ENCODE data around the gene ADRA2C. TPM values are rescaled to one million over a fixed set of nuclear protein-coding genes. Genes with fewer than 3 reads are reported as not detected.
A peak's percentile ranks its signal among the peaks of the same experiment; 100 is the strongest.

Gene ADRA2C
- total and polyA plus RNA-seq, 2 of the 13 experiments (the other 11 are each of a cell fraction or from before 2014, with no cell fraction given) = 15.4 to 69.7 TPM

DNA sequence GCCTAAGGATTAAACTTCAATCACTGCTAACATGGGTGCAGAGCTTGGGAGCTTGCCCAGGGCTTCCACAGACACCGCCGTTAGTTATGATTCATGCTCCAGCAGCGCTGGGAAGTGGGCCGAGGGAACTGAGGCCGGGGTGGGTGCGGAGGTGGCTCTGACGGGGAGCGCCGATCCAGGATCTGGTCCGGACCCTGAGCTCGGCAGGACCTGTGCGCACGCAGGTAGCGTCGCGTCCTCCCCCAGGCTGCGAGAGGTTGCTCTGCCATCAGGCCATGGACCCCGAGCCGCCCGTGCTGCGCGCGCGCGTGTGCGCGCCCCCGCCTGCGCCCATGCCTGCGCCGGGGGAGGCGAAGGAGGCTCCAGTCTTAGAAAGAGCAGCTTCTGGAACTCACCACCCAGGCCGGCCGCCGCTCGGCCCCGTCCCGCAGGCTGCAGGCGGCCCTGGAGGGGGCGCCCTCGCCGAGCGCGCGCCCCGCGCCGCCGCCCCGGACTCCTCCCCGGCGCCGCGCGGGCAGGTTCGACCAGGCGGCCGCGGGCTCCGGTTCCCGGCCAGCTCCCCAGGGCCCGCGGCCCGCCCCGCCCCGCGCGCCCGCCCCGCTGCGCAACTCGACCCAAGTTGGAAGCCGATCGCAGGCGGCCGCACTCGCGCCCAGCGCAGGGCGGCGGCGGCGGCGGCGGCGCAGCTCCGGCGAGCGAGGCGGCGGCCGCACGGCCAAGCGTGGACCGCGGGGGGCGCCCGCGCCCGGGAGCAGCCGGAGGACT is 732 bp upstream of the ADRA2C start (continued):
- TF ChIP-seq, protein P1, sequence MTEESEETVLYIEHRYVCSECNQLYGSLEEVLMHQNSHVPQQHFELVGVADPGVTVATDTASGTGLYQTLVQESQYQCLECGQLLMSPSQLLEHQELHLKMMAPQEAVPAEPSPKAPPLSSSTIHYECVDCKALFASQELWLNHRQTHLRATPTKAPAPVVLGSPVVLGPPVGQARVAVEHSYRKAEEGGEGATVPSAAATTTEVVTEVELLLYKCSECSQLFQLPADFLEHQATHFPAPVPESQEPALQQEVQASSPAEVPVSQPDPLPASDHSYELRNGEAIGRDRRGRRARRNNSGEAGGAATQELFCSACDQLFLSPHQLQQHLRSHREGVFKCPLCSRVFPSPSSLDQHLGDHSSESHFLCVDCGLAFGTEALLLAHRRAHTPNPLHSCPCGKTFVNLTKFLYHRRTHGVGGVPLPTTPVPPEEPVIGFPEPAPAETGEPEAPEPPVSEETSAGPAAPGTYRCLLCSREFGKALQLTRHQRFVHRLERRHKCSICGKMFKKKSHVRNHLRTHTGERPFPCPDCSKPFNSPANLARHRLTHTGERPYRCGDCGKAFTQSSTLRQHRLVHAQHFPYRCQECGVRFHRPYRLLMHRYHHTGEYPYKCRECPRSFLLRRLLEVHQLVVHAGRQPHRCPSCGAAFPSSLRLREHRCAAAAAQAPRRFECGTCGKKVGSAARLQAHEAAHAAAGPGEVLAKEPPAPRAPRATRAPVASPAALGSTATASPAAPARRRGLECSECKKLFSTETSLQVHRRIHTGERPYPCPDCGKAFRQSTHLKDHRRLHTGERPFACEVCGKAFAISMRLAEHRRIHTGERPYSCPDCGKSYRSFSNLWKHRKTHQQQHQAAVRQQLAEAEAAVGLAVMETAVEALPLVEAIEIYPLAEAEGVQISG (CRISPR knock-in tag; IDR thresholded peaks at IDR 0.05) = peak; percentile 28; the same call in 1 of the 2 replicates
- TF ChIP-seq PAX8 (CRISPR knock-in tag; IDR thresholded peaks at IDR 0.05; ENCODE audit: borderline replicate concordance) (no peak), ZNF75D (CRISPR knock-in tag; IDR thresholded peaks at IDR 0.05; ENCODE audit: borderline replicate concordance) (no peak), PPARG (CRISPR knock-in tag; conservative IDR thresholded peaks at IDR 0.05) (no peak), ZNF124 (CRISPR knock-in tag; IDR thresholded peaks at IDR 0.05) (no peak), TAF15 (IDR thresholded peaks at IDR 0.05; ENCODE audit: low read depth, low read length, poor library complexity, severe bottlenecking) (no peak), JDP2 (CRISPR knock-in tag; IDR thresholded peaks at IDR 0.05; ENCODE audit: borderline replicate concordance) (no peak), HES4 (CRISPR knock-in tag; IDR thresholded peaks at IDR 0.05; ENCODE audit: borderline replicate concordance) (no peak)
- TF ChIP-seq, protein P2, sequence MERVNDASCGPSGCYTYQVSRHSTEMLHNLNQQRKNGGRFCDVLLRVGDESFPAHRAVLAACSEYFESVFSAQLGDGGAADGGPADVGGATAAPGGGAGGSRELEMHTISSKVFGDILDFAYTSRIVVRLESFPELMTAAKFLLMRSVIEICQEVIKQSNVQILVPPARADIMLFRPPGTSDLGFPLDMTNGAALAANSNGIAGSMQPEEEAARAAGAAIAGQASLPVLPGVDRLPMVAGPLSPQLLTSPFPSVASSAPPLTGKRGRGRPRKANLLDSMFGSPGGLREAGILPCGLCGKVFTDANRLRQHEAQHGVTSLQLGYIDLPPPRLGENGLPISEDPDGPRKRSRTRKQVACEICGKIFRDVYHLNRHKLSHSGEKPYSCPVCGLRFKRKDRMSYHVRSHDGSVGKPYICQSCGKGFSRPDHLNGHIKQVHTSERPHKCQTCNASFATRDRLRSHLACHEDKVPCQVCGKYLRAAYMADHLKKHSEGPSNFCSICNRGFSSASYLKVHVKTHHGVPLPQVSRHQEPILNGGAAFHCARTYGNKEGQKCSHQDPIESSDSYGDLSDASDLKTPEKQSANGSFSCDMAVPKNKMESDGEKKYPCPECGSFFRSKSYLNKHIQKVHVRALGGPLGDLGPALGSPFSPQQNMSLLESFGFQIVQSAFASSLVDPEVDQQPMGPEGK (CRISPR knock-in tag; IDR thresholded peaks at IDR 0.05) = 0 out of 2 replicates have a peak, but pooled peaks have one; percentile 35
- TF ChIP-seq, protein P3, sequence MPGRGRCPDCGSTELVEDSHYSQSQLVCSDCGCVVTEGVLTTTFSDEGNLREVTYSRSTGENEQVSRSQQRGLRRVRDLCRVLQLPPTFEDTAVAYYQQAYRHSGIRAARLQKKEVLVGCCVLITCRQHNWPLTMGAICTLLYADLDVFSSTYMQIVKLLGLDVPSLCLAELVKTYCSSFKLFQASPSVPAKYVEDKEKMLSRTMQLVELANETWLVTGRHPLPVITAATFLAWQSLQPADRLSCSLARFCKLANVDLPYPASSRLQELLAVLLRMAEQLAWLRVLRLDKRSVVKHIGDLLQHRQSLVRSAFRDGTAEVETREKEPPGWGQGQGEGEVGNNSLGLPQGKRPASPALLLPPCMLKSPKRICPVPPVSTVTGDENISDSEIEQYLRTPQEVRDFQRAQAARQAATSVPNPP (CRISPR knock-in tag; IDR thresholded peaks at IDR 0.05) = no peak
- TF ChIP-seq, protein P4, sequence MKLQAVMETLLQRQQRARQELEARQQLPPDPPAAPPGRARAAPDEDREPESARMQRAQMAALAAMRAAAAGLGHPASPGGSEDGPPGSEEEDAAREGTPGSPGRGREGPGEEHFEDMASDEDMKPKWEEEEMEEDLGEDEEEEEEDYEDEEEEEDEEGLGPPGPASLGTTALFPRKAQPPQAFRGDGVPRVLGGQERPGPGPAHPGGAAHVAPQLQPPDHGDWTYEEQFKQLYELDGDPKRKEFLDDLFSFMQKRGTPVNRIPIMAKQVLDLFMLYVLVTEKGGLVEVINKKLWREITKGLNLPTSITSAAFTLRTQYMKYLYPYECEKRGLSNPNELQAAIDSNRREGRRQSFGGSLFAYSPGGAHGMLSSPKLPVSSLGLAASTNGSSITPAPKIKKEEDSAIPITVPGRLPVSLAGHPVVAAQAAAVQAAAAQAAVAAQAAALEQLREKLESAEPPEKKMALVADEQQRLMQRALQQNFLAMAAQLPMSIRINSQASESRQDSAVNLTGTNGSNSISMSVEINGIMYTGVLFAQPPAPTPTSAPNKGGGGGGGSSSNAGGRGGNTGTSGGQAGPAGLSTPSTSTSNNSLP (IDR thresholded peaks at IDR 0.05; ENCODE audit: low read depth, low read length) = no peak
- TF ChIP-seq, protein P5, sequence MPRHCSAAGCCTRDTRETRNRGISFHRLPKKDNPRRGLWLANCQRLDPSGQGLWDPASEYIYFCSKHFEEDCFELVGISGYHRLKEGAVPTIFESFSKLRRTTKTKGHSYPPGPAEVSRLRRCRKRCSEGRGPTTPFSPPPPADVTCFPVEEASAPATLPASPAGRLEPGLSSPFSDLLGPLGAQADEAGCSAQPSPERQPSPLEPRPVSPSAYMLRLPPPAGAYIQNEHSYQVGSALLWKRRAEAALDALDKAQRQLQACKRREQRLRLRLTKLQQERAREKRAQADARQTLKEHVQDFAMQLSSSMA (CRISPR knock-in tag; IDR thresholded peaks at IDR 0.05) = peak; percentile 67; the same call in 1 of the 2 replicates
- TF ChIP-seq, protein P6, sequence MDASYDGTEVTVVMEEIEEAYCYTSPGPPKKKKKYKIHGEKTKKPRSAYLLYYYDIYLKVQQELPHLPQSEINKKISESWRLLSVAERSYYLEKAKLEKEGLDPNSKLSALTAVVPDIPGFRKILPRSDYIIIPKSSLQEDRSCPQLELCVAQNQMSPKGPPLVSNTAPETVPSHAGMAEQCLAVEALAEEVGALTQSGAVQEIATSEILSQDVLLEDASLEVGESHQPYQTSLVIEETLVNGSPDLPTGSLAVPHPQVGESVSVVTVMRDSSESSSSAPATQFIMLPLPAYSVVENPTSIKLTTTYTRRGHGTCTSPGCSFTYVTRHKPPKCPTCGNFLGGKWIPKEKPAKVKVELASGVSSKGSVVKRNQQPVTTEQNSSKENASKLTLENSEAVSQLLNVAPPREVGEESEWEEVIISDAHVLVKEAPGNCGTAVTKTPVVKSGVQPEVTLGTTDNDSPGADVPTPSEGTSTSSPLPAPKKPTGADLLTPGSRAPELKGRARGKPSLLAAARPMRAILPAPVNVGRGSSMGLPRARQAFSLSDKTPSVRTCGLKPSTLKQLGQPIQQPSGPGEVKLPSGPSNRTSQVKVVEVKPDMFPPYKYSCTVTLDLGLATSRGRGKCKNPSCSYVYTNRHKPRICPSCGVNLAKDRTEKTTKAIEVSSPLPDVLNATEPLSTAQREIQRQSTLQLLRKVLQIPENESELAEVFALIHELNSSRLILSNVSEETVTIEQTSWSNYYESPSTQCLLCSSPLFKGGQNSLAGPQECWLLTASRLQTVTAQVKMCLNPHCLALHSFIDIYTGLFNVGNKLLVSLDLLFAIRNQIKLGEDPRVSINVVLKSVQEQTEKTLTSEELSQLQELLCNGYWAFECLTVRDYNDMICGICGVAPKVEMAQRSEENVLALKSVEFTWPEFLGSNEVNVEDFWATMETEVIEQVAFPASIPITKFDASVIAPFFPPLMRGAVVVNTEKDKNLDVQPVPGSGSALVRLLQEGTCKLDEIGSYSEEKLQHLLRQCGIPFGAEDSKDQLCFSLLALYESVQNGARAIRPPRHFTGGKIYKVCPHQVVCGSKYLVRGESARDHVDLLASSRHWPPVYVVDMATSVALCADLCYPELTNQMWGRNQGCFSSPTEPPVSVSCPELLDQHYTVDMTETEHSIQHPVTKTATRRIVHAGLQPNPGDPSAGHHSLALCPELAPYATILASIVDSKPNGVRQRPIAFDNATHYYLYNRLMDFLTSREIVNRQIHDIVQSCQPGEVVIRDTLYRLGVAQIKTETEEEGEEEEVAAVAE (CRISPR knock-in tag; IDR thresholded peaks at IDR 0.05; ENCODE audit: borderline replicate concordance) = no peak

Measured in HepG2 (cell line).